ENCODE results near the gene NECTIN2.

DNA sequence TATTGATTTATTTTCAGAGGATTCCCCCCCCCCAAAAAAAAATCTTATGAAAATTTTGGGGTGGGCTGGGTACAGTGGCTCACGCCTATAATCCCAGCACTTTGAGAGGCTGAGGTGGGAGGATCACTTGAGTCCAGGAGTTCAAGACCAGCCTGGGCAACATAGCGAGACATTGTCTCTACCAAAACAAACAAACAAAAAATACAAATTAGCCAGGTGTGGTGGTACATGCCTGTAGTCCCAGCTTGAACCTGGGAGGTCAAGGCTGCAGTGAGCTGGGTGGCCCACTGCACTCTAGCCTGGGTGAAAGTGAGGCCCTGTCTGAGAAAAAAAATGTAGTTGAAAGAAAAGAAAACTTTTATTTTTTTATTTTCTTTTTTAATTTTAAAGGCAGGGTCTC is 17.9 kb downstream of the NECTIN2 start:
- TF ChIP-seq TOX (CRISPR knock-in tag; IDR thresholded peaks at IDR 0.05; ENCODE audit: borderline replicate concordance) (no peak), RARB (CRISPR knock-in tag; IDR thresholded peaks at IDR 0.05) (no peak), ZNF565 (CRISPR knock-in tag; conservative IDR thresholded peaks at IDR 0.05; ENCODE audit: low read depth) (no peak), TCF4 (CRISPR knock-in tag; IDR thresholded peaks at IDR 0.05; ENCODE audit: borderline replicate concordance) (no peak)
- TF ChIP-seq, protein P1, sequence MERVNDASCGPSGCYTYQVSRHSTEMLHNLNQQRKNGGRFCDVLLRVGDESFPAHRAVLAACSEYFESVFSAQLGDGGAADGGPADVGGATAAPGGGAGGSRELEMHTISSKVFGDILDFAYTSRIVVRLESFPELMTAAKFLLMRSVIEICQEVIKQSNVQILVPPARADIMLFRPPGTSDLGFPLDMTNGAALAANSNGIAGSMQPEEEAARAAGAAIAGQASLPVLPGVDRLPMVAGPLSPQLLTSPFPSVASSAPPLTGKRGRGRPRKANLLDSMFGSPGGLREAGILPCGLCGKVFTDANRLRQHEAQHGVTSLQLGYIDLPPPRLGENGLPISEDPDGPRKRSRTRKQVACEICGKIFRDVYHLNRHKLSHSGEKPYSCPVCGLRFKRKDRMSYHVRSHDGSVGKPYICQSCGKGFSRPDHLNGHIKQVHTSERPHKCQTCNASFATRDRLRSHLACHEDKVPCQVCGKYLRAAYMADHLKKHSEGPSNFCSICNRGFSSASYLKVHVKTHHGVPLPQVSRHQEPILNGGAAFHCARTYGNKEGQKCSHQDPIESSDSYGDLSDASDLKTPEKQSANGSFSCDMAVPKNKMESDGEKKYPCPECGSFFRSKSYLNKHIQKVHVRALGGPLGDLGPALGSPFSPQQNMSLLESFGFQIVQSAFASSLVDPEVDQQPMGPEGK (CRISPR knock-in tag; IDR thresholded peaks at IDR 0.05; ENCODE audit: borderline replicate concordance), result no peak
- TF ChIP-seq, protein P2, sequence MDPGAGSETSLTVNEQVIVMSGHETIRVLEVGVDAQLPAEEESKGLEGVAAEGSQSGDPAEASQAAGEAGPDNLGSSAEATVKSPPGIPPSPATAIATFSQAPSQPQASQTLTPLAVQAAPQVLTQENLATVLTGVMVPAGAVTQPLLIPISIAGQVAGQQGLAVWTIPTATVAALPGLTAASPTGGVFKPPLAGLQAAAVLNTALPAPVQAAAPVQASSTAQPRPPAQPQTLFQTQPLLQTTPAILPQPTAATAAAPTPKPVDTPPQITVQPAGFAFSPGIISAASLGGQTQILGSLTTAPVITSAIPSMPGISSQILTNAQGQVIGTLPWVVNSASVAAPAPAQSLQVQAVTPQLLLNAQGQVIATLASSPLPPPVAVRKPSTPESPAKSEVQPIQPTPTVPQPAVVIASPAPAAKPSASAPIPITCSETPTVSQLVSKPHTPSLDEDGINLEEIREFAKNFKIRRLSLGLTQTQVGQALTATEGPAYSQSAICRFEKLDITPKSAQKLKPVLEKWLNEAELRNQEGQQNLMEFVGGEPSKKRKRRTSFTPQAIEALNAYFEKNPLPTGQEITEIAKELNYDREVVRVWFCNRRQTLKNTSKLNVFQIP (CRISPR knock-in tag; IDR thresholded peaks at IDR 0.05; ENCODE audit: borderline replicate concordance, low read depth), result no peak

Measured in SK-N-SH treated with all-trans-retinoic acid at 6 μM for 48 hours (cell line).